ENCODE results near the gene SLC12A7. TPM values are rescaled to one million over a fixed set of nuclear protein-coding genes. Genes with fewer than 3 reads are reported as not detected.

Gene SLC12A7
- total and polyA plus RNA-seq, 2 donors (not counting 1 experiment from before 2014, with no cell fraction given): 2.9 to 23.9 TPM

DNA sequence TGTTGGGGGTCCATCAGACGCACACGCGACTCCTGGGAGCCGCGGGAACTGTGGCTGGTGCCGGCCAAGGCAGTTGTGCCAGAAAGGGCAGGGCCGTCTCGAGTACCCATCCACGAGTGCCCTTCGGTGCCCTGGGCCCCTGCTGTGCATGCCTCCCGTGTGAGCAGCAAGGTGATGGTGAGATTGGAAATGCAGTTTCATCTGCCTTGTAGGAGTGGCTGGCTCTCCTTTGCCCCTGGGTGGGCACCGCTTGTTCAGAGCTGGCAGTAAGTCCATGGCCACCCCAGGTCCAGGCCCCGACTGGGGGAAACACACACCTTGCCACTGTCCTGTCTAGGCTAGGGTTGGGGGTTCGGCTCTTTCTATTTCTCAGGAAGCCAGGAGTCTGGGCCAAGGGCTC is 97.5 kb downstream of the SLC12A7 start:
- no peak for TF ChIP-seq EZH2 (IDR thresholded peaks at IDR 0.05; ENCODE audit: low read length, missing control alignments)
- TF ChIP-seq, protein P1, sequence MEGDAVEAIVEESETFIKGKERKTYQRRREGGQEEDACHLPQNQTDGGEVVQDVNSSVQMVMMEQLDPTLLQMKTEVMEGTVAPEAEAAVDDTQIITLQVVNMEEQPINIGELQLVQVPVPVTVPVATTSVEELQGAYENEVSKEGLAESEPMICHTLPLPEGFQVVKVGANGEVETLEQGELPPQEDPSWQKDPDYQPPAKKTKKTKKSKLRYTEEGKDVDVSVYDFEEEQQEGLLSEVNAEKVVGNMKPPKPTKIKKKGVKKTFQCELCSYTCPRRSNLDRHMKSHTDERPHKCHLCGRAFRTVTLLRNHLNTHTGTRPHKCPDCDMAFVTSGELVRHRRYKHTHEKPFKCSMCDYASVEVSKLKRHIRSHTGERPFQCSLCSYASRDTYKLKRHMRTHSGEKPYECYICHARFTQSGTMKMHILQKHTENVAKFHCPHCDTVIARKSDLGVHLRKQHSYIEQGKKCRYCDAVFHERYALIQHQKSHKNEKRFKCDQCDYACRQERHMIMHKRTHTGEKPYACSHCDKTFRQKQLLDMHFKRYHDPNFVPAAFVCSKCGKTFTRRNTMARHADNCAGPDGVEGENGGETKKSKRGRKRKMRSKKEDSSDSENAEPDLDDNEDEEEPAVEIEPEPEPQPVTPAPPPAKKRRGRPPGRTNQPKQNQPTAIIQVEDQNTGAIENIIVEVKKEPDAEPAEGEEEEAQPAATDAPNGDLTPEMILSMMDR (conservative IDR thresholded peaks at IDR 0.05 in 1 of 2, IDR thresholded peaks at IDR 0.05 in 1 of 2; ENCODE audit: low read depth in 1 of 2, low read length in 2 of 2): no peak
- H4K20me1 ChIP-seq (ENCODE audit: control insufficient read depth, extremely low read depth, insufficient read depth, low read length): no peaks in the 10 kb centered on the region
- no peak for DNase-seq (ENCODE audit: low read depth in 2 of 2)

DNA sequence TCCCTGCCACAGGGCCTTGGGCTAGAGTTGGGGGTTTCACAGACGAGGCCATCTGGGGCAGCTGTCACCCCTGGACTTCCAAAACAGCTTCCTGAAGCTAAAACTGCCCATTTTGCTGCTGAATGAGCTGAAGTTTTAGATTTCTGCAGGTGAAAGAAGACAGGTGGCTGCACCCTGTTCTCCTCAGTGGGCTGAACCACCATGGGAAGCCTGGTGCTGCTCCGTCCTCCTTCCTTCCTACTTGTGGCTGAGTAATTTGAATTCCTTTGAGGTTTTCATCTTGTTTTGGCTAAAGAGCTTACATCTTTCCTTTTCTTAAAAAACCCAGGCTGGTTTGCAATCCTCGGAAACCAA is 97.9 kb downstream of the SLC12A7 start:
- Histone ChIP-seq H3K36me3 (ENCODE audit: control insufficient read depth, insufficient read depth, low read length) (no peaks in the 10 kb centered on the region), H2AFZ (ENCODE audit: low read length) (no peak overlapping the region), H4K20me1 (ENCODE audit: control insufficient read depth, extremely low read depth, insufficient read depth, low read length) (no peaks in the 10 kb centered on the region), H3K79me2 (ENCODE audit: control insufficient read depth, insufficient read depth, low read length) (no peaks in the 10 kb centered on the region), H3K27me3 (ENCODE audit: control insufficient read depth, insufficient read depth, low read length) (peaks cover 19% of the 10 kb centered on the region), H3K27ac (ENCODE audit: insufficient read depth, low read length) (no peak overlapping the region), H3K4me1 (ENCODE audit: control insufficient read depth, extremely low read depth, insufficient read depth, low read length) (no peaks in the 10 kb centered on the region), H3K9me3 (ENCODE audit: control insufficient read depth, insufficient read depth, low read depth, low read length) (no peaks in the 10 kb centered on the region), H3K4me3 (replicated peaks in 1 of 4; ENCODE audit: control extremely low read depth in 1 of 4, insufficient read depth in 1 of 4, low read depth in 3 of 4, low read length in 4 of 4) (no peak overlapping the region), H3K4me2 (ENCODE audit: extremely low read depth, insufficient read depth, low read length) (no peak overlapping the region), H3K9ac (ENCODE audit: insufficient read depth, low read length) (no peak overlapping the region)
- DNase-seq (ENCODE audit: low read depth in 2 of 2): no peak
- no peak for TF ChIP-seq EZH2 (IDR thresholded peaks at IDR 0.05; ENCODE audit: low read length, missing control alignments)
- TF ChIP-seq, protein P1 (conservative IDR thresholded peaks at IDR 0.05 in 1 of 2, IDR thresholded peaks at IDR 0.05 in 1 of 2; ENCODE audit: low read depth in 1 of 2, low read length in 2 of 2): no peak

More for the DNA sequence above, 97.5 kb downstream of the SLC12A7 start:
- H3K36me3 ChIP-seq (ENCODE audit: control insufficient read depth, insufficient read depth, low read length): no peaks in the 10 kb centered on the region
- no peak overlapping the region for H3K4me2 ChIP-seq (ENCODE audit: extremely low read depth, insufficient read depth, low read length)
- no peaks in the 10 kb centered on the region for H3K4me1 ChIP-seq (ENCODE audit: control insufficient read depth, extremely low read depth, insufficient read depth, low read length)
- no peaks in the 10 kb centered on the region for H3K79me2 ChIP-seq (ENCODE audit: control insufficient read depth, insufficient read depth, low read length)
- no peak overlapping the region for H2AFZ ChIP-seq (ENCODE audit: low read length)
- no peak overlapping the region for H3K27ac ChIP-seq (ENCODE audit: insufficient read depth, low read length)
- H3K4me3 ChIP-seq (replicated peaks in 1 of 4; ENCODE audit: control extremely low read depth in 1 of 4, insufficient read depth in 1 of 4, low read depth in 3 of 4, low read length in 4 of 4): no peak overlapping the region
- no peaks in the 10 kb centered on the region for H3K9me3 ChIP-seq (ENCODE audit: control insufficient read depth, insufficient read depth, low read depth, low read length)
- H3K9ac ChIP-seq (ENCODE audit: insufficient read depth, low read length): no peak overlapping the region
- peaks cover 17% of the 10 kb centered on the region for H3K27me3 ChIP-seq (ENCODE audit: control insufficient read depth, insufficient read depth, low read length)

DNA sequence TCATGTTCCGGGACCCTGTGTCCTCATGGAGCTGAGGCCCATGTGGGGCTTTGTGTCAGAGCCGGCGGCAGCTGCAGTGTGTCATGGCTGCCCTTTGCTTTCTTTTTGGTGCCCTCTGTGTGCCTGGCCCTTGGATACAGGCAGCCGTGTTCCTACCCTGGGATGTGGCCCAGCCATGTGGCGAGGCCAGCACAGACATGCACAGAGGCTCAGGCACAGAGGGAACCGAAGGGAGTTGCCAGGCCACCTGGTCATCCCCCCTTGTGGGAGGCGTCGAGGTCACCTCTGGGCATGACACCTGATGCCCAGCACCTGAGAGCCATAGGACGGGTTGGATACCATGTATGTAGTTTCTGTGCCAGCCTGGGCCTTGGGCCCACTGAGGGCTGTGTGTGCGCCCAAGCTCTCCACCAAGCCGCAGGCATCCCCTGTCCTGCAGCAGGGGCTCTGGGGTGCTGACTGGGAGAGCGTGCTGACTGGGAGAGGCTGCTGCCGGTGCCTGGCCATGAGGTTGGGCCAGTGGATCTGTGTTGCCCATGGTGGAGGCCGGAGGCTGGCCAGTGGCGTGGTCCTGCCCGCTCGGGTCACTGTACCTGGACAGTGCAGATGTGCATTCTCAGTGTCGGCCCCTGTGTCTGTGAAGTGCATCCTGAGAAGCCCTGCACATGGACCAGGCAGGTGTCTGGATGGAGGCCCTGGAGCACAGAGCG is 98.5 kb downstream of the SLC12A7 start:
- no peak overlapping the region for H3K4me3 ChIP-seq (replicated peaks in 1 of 4; ENCODE audit: control extremely low read depth in 1 of 4, insufficient read depth in 1 of 4, low read depth in 3 of 4, low read length in 4 of 4)
- peaks cover 19% of the 10 kb centered on the region for H3K27me3 ChIP-seq (ENCODE audit: control insufficient read depth, insufficient read depth, low read length)
- no peaks in the 10 kb centered on the region for H4K20me1 ChIP-seq (ENCODE audit: control insufficient read depth, extremely low read depth, insufficient read depth, low read length)
- H2AFZ ChIP-seq (ENCODE audit: low read length): no peak overlapping the region
- no peak overlapping the region for H3K4me2 ChIP-seq (ENCODE audit: extremely low read depth, insufficient read depth, low read length)
- H3K9ac ChIP-seq (ENCODE audit: insufficient read depth, low read length): no peak overlapping the region
- H3K36me3 ChIP-seq (ENCODE audit: control insufficient read depth, insufficient read depth, low read length): no peaks in the 10 kb centered on the region
- no peak for DNase-seq (ENCODE audit: low read depth in 2 of 2)
- no peak overlapping the region for H3K27ac ChIP-seq (ENCODE audit: insufficient read depth, low read length)
- no peaks in the 10 kb centered on the region for H3K79me2 ChIP-seq (ENCODE audit: control insufficient read depth, insufficient read depth, low read length)
- no peak for TF ChIP-seq EZH2 (IDR thresholded peaks at IDR 0.05; ENCODE audit: low read length, missing control alignments)
- TF ChIP-seq, protein P1 (conservative IDR thresholded peaks at IDR 0.05 in 1 of 2, IDR thresholded peaks at IDR 0.05 in 1 of 2; ENCODE audit: low read depth in 1 of 2, low read length in 2 of 2): no peak
- H3K9me3 ChIP-seq (ENCODE audit: control insufficient read depth, insufficient read depth, low read depth, low read length): no peaks in the 10 kb centered on the region
- H3K4me1 ChIP-seq (ENCODE audit: control insufficient read depth, extremely low read depth, insufficient read depth, low read length): no peaks in the 10 kb centered on the region
